Smooth muscle cell of the brain vasculature (primary cell): ENCODE results near the gene NUDT14.

Source experiments
- DNase-seq: peaks from one replicate; pipeline ENCODE4 v3.0.0-alpha.2; 2012; ENCODE audit warnings: low read depth, low spot score

NUDT14 gene

GRCh38 chr14:105159344-105159743 lies 21.8 kb downstream of the NUDT14 start:
- DNase-seq = no peak

GRCh38 chr14:105158794-105159193 lies 22.3 kb downstream of the NUDT14 start:
- no peak for DNase-seq

DNA sequence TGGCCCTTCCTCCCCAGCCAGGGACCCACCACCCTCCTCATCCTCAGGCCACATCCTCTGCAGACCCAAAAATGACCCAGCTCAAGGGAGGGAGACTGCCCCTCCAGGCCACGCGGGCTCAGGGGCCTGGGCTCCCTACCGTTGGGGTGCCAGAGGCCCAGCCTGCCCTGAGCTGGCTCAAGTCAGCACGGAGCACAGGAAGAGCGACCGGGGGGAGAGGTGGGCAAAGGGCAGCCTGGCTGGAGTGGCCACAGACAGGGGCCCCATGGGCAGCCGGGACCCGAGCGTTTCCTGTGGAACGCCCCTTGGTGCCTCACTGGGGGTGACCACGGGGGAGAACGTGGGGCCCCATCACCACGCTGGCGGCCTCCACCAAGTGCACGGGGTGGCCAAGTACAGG lies 23.2 kb downstream of the NUDT14 start:
- DNase-seq = no peak

DNA sequence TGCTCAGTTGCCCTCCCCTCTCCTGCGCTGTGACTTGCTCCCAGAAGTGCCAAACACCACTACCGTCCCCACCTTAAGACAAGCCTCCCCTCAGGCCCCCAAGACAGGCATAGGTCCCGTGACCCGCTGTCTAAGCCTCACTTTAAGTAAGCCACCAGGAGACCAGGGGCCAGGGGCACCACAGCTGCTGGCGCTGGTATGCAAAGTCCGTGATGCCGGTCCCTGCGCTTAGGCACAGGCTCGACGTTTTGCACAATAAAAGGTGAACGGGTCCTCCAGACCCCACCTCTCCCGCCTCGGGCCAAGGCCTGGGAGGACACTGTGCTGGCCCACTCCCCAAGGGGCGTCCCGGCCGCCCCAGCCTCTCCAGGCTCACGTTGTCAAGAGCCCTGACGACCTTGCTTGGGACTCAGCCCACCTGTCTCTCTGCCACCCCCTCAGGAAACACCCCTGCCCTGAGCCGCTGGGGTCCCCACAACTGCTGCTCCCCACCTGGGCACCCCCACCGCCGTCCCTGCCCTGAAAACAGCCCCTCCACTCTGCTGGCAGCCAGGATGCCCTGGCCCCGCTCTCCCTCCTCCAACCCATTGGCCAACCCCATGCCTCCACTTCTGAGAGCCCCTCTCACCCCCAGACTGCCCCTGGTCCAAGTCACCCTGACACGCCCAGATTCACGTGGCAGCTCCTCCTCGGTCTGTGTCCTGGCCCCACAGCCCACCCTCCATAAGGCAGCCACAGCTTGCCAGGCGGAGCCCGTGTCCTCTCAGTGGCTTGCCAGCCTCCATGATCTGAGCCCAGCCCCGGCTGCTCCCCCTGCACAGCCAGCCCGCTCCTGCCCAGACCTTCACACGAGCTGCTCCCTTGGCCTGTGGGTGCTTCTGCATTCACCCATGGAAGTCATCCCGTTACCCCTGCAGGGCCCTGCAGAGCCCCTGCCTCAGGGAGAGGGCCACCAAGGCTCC lies 24.4 kb downstream of the NUDT14 start:
- DNase-seq = no peak

DNA sequence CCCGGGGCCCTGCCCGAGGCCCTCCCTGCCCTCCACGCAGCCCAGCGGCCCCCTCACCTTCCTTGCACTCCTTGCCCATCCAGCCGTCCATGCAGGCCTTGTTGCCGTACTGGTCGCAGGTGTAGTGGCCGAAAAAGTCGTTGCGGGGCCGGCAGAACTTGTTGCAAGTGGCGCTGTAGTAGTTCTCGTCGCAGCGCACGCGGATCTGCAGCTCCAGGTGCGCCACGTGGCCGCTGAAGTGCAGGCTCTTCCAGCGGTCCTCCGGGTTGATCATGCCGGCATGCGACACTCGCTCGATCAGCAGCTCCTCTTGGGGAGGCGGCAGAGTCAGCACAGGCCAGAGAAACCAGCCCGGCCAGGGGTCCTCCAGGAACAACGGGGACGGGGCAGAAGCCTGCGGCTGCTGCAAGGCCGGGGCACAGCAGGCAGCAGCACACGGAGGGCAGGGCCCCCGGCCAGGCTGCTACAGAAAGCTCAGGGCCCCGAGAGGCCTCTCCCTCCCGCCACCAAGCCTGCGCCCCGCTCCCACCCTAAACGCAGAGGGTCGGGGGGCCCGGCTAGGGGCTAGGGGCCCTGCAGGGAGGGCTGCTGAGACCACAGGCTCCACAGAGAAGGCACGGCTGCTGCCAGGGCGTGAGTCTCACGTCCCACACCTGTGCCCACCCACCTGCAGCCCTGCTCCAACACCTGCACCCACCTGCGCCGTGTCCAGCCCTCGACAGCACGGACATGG lies 25.3 kb downstream of the NUDT14 start:
- no peak for DNase-seq

GRCh38 chr14:105155071-105155651 lies 26.0 kb downstream of the NUDT14 start:
- DNase-seq = no peak

- DNase-seq = no peak
Observed at GRCh38 chr14:105154476-105154871, 26.6 kb downstream of the NUDT14 start.

DNA sequence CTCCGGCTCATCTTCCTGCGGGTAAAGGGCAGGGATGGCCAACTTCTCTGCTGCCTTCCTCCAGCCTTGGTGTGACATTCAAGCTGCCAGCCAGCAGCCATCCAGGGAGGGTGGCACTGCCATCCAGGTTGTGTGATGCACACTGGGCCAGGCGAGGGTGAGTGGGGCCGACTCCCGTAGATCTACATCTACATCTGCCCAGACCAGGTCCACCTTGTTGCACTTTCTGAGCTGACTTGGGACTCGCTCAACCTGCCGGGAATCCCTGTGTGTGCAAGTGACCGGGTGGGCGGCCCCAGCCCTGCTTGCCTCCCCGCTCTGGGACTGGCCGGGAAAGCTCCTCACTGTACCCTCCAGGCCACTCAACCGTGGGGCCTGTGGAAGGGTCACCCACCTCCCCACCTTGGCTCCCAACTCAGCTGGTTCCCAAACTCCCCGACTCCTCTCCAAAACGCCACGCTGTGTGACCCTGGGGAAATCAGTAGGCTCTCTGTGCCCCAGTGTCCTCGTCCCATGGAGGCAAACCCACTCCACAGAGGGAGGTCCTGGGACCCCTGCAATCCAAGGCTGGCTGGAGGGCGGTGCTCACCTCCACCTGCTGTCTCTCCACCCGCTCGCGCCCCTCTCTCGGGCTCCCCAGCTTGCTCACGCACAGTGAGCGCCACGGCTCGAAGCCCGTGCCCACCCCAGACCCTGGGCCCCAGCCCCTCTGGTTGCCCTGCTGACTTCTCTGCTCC lies 27.2 kb downstream of the NUDT14 start:
- no peak for DNase-seq

DNA sequence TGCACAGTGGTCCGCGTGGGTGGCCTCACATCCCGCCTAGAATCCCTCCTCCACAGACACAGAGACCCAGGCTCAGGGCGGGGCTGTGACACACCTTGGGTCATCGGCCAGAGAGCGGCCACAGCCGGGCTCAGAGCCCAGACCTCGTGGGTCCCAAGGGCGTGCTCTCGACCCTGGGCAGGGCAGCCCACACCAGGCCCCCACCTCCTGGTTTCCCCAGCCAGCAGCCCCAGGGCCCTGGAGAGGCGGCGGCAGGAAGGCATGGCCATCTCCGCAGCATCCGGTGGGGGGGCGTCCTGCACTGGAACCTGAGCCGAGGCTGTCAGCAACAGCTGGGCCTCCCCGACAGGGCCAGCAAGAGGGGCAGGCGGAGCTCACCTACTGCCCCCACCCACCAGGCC lies 27.8 kb downstream of the NUDT14 start:
- no peak for DNase-seq

- DNase-seq = no peak
Observed at GRCh38 chr14:105152794-105153241, 28.3 kb downstream of the NUDT14 start.

DNA sequence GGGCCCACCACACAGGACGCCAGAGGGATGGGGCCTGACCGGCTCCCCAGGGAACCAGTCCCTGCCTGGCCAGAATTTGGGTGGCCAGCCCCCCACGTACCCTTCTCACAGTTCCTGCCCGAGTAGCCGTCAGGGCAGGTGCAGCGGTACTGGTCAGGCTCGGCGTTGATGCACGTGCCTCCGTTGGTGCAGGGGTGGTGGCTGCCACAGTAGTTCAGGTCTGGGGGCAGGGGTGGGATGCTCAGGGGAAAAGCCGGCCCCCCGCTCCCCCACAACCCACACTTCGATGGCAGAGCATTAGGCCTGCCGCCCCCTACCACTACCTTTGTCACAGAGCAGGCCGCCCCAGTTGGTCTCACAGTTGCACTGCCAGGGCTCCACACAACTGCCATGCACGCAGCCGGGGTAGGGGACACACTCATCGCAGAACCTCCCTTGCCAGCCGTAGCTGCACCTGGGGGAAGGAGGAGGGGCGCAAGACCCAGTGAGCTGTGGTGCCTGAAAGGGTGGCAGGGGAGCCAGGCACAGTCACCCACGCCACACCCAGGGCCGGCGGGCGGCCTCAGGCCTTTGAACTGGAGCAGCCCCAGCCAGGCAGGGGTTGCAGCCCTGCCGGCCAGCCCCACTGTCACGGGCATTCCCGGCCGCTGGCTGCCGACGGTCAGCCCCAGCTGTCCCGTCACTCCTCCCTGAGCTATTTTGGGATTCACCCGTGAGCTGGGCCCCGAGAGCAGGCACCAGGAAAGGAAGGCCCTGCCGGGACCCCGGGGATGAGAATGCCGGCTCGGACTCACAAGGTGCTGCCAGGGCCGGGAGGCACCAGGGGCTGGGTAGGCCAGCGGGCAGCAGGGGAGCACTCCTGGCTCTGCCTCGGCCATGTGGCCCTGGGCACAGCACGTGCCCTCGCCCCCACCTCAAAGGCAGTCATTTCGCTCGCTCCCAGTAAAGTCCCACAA lies 29.0 kb downstream of the NUDT14 start:
- no peak for DNase-seq

- no peak for DNase-seq
Observed at GRCh38 chr14:105151084-105151837, 29.9 kb downstream of the NUDT14 start.

- DNase-seq = no peak
Observed at GRCh38 chr14:105150368-105151083, 30.6 kb downstream of the NUDT14 start.

- DNase-seq = no peak
Observed at GRCh38 chr14:105150026-105150367, 31.1 kb downstream of the NUDT14 start.

DNA sequence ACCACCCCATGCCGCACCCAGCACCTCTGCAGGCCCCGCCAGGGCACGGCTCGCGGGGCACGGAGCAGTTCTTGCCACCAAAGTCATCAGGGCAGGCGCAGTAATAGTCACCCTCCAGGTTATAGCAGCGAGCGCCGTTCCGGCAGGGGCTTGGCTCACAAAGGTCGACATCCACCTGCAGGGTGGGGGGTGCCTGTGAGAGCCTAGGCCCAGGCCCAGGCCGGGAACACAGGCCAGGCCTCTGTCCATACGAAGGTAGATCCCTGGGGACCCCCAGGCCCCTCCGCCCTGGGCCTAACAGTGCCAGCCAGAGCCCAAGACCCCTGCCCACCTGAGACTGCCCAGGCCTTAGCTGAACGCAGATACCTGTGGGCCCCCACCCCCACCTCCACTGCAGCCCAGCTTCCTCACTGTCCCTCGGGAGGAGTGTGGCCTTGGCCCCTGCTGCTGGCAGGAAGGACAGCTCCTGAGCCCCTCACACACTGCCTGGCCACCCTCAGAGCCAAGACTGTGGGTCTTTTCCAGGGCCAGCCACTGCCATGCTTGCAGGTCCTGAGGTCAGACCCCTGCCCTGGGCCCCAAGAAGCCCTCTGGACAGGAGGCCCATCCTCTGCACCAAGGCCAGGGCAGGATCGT lies 31.8 kb downstream of the NUDT14 start:
- DNase-seq = no peak

- DNase-seq = no peak
Observed at GRCh38 chr14:105148604-105149145, 32.4 kb downstream of the NUDT14 start.

DNA sequence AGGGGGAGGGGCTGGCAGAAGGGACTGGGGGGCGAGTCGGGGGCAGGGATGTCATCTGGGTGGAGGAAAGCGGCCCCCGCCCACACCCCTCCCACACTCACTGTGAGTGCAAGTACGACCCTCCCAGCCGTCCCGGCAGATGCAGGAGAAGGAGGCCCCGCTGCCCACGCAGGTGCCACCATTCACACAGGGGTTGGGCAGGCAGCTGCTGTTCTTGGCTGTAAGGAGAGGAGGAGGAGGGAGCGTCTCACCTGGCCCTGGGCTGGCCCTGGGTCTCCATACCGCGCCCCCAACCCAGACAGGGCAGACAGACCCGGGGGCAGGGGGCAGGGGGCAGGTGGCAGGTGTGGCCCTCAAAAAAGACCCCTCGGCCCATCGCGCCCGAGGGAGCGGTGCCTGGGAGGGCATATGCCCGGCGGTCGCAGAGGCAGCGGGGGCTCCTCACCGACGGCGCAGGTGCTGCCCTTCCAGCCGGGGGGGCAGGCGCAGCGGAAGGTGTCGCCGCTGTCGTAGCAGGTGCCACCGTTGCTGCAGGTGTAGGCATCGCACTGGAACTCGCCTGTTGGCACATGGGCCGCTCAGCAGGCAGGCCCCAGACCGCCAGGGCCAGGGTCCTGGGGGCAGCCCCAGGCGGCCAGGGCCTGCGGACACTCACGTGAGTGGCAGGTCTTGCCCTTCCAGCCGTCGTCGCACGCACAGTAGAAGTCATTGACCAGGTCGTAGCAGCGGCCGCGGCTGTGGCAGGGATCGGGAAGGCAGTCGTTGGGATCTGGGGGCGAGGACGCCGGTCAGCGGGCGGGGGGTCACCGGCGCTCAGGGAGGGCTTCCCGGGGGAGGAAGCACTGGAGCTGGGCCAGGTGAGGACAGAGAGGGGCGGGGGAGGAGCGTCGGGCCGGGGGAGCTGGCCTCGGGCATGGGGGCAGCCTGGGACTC lies 33.2 kb downstream of the NUDT14 start:
- no peak for DNase-seq
